AG09319 (cell line): Measurements from ENCODE around the gene DNAJC15.
A peak's percentile ranks its signal among the peaks of the same experiment; 100 is the strongest.

ENCODE experiments used
- DNase-seq: peaks from one replicate; pipeline ENCODE4 v3.0.0-alpha.2; 2010; ENCODE audit warnings: low read depth; ENCODE audit errors: extremely low read depth
- CTCF ChIP-seq: IDR thresholded peaks from 2 replicates; pipeline ENCODE4 v1.5.1; 2011; ENCODE audit warnings: low read depth, mild to moderate bottlenecking, inconsistent platforms, low read length, moderate library complexity

The DNAJC15 gene

GRCh38 chr13:43079392-43079931, 56.1 kb downstream of the DNAJC15 start:
- TF ChIP-seq CTCF: no peak
- DNase-seq: no peak

GRCh38 chr13:43080199-43080598, 56.8 kb downstream of the DNAJC15 start:
- no peak for TF ChIP-seq CTCF
- no peak for DNase-seq

GRCh38 chr13:43081866-43082265, 58.5 kb downstream of the DNAJC15 start:
- no peak for TF ChIP-seq CTCF

GRCh38 chr13:43083750-43084149, 60.4 kb downstream of the DNAJC15 start:
- TF ChIP-seq CTCF: no peak
- no peak for DNase-seq

More at GRCh38 chr13:43081866-43082265, 58.5 kb downstream of the DNAJC15 start:
- DNase-seq: no peak

- TF ChIP-seq CTCF: peak; percentile 49
- no peak for DNase-seq
Observed at GRCh38 chr13:43085545-43085944, 62.2 kb downstream of the DNAJC15 start.

- no peak for TF ChIP-seq CTCF
- no peak for DNase-seq
Observed at GRCh38 chr13:43086181-43086580, 62.8 kb downstream of the DNAJC15 start.

- DNase-seq: no peak
- TF ChIP-seq CTCF: no peak
Observed at GRCh38 chr13:43088093-43088511, 64.7 kb downstream of the DNAJC15 start.
